ENCODE results near the gene MBP. TPM values are rescaled to one million over a fixed set of nuclear protein-coding genes. Genes with fewer than 3 reads are reported as not detected.

The MBP gene
- total and polyA plus RNA-seq, 3 experiments from 2014 or later: 59.5 to 196 (median 60.0) TPM

GRCh38 chr18:77098538-77099174 lies 33.9 kb downstream of the MBP start:
- peaks cover 85% of the 10 kb centered on the region for H3K4me1 ChIP-seq (ENCODE audit: insufficient read depth, low read length)
- Mint-ChIP-seq H3K4me3 (peak overlapping the region in 6 of 7 donors; percentile 75 to 87 (median 80)), H3K27ac (peak overlapping the region; percentile 93 to 98 (median 96)), H3K36me3 (peaks cover 0 to 76% (median 8%) of the 10 kb centered on the region in 3 donors), H3K9me3 (no peaks in the 10 kb centered on the region), H3K4me1 (peaks cover 84 to 98% (median 98%) of the 10 kb centered on the region in 3 donors), H3K27me3 (no peaks in the 10 kb centered on the region)
- peaks cover 12% of the 10 kb centered on the region for H3K36me3 ChIP-seq (ENCODE audit: insufficient read depth, low read length)
- ChIA-PET POLR2A (interaction anchor here (1.8 kb wide), 1 partner anchor 9 kb away, joined by 4 read pairs; no protein-coding TSS in a partner anchor), CTCF (interaction anchor here (1.4 kb wide), 1 partner anchor 27 kb away, joined by 5 read pairs; no protein-coding TSS in a partner anchor)
- no peak overlapping the region for H3K4me3 ChIP-seq (ENCODE audit: low read length)
- DNase-seq: no peak
- H3K9me3 ChIP-seq (ENCODE audit: low read length): no peaks in the 10 kb centered on the region
- no peaks in the 10 kb centered on the region for H3K27me3 ChIP-seq (ENCODE audit: insufficient read depth, low read length, poor library complexity, severe bottlenecking)
- no peak overlapping the region for H3K27ac ChIP-seq (ENCODE audit: low read depth, low read length)

GRCh38 chr18:77098029-77098428 lies 34.6 kb downstream of the MBP start:
- POLR2A ChIA-PET: no interaction called here

GRCh38 chr18:77096936-77097886 lies 35.4 kb downstream of the MBP start:
- no peak overlapping the region for H3K4me3 ChIP-seq (ENCODE audit: low read length)
- H3K27ac Mint-ChIP-seq: peak overlapping the region; percentile 64 to 94 (median 80)
- no peaks in the 10 kb centered on the region for H3K27me3 ChIP-seq (ENCODE audit: insufficient read depth, low read length, poor library complexity, severe bottlenecking)
- no peaks in the 10 kb centered on the region for H3K9me3 Mint-ChIP-seq
- DNase-seq: no peak
- ChIA-PET POLR2A (interaction anchor here (1.1 kb wide), 1 partner anchor 26 kb away, joined by 6 read pairs; no protein-coding TSS in a partner anchor), CTCF (interaction anchor here (0.6 to 1.5 kb wide), 9 partner anchors 14 to 141 kb away, joined by 3 to 5 read pairs (median 3); no protein-coding TSS in a partner anchor)
- peaks cover 9% of the 10 kb centered on the region for H3K36me3 ChIP-seq (ENCODE audit: insufficient read depth, low read length)
- H3K27me3 Mint-ChIP-seq: no peaks in the 10 kb centered on the region
- H3K36me3 Mint-ChIP-seq: peaks cover 0 to 80% (median 11%) of the 10 kb centered on the region in 3 donors
- H3K4me1 ChIP-seq (ENCODE audit: insufficient read depth, low read length): peaks cover 77% of the 10 kb centered on the region
- H3K27ac ChIP-seq (ENCODE audit: low read depth, low read length): no peak overlapping the region
- H3K9me3 ChIP-seq (ENCODE audit: low read length): no peaks in the 10 kb centered on the region
- H3K4me3 Mint-ChIP-seq: peak overlapping the region in 5 of 7 donors; percentile 28 to 62 (median 52)
- peaks cover 84 to 98% (median 96%) of the 10 kb centered on the region in 3 donors for H3K4me1 Mint-ChIP-seq

More at GRCh38 chr18:77098029-77098428, 34.6 kb downstream of the MBP start:
- Mint-ChIP-seq H3K27me3 (no peaks in the 10 kb centered on the region), H3K9me3 (no peaks in the 10 kb centered on the region), H3K4me1 (peaks cover 83 to 98% (median 96%) of the 10 kb centered on the region in 3 donors), H3K27ac (peak overlapping the region; percentile 10 to 98 (median 72)), H3K36me3 (peaks cover 0 to 77% (median 8%) of the 10 kb centered on the region in 3 donors), H3K4me3 (no peak overlapping the region)
- Histone ChIP-seq H3K4me3 (ENCODE audit: low read length) (no peak overlapping the region), H3K4me1 (ENCODE audit: insufficient read depth, low read length) (peaks cover 79% of the 10 kb centered on the region), H3K9me3 (ENCODE audit: low read length) (no peaks in the 10 kb centered on the region), H3K27me3 (ENCODE audit: insufficient read depth, low read length, poor library complexity, severe bottlenecking) (no peaks in the 10 kb centered on the region), H3K36me3 (ENCODE audit: insufficient read depth, low read length) (peaks cover 9% of the 10 kb centered on the region), H3K27ac (ENCODE audit: low read depth, low read length) (no peak overlapping the region)
- CTCF ChIA-PET: interaction anchor here (0.6 to 1.4 kb wide), 5 partner anchors 13 to 142 kb away, joined by 3 to 5 read pairs (median 3); no protein-coding TSS in a partner anchor
- DNase-seq: no peak

GRCh38 chr18:77095391-77096371 lies 36.9 kb downstream of the MBP start:
- Histone ChIP-seq H3K4me3 (ENCODE audit: low read length) (no peak overlapping the region), H3K9me3 (ENCODE audit: low read length) (no peaks in the 10 kb centered on the region), H3K27ac (ENCODE audit: low read depth, low read length) (no peak overlapping the region), H3K27me3 (ENCODE audit: insufficient read depth, low read length, poor library complexity, severe bottlenecking) (no peaks in the 10 kb centered on the region), H3K4me1 (ENCODE audit: insufficient read depth, low read length) (peaks cover 72% of the 10 kb centered on the region), H3K36me3 (ENCODE audit: insufficient read depth, low read length) (peaks cover 4% of the 10 kb centered on the region)
- Mint-ChIP-seq H3K27ac (peak overlapping the region in 7 of 8 donors; percentile 57 to 88 (median 80)), H3K27me3 (no peaks in the 10 kb centered on the region), H3K36me3 (peaks cover 0 to 82% (median 13%) of the 10 kb centered on the region in 3 donors), H3K9me3 (no peaks in the 10 kb centered on the region), H3K4me1 (peaks cover 80 to 98% (median 96%) of the 10 kb centered on the region in 3 donors), H3K4me3 (peak overlapping the region in 5 of 7 donors; percentile 15 to 70 (median 49))
- ChIA-PET CTCF (interaction anchor here (1.0 to 1.5 kb wide), 3 partner anchors 32 to 116 kb away, joined by 3 read pairs; no protein-coding TSS in a partner anchor), POLR2A (no interaction called here)
- DNase-seq: no peak

- Histone ChIP-seq H3K27ac (ENCODE audit: low read depth, low read length) (no peak overlapping the region), H3K4me1 (ENCODE audit: insufficient read depth, low read length) (peaks cover 63% of the 10 kb centered on the region), H3K27me3 (ENCODE audit: insufficient read depth, low read length, poor library complexity, severe bottlenecking) (no peaks in the 10 kb centered on the region), H3K36me3 (ENCODE audit: insufficient read depth, low read length) (peaks cover 15% of the 10 kb centered on the region), H3K4me3 (ENCODE audit: low read length) (no peak overlapping the region), H3K9me3 (ENCODE audit: low read length) (no peaks in the 10 kb centered on the region)
- H3K4me3 Mint-ChIP-seq: peak overlapping the region in 2 of 7 donors; percentile 20 to 44
- CTCF ChIA-PET: interaction anchor here (1.5 kb wide), 1 partner anchor 24 kb away, joined by 3 read pairs; no protein-coding TSS in a partner anchor
- no peak for DNase-seq
- POLR2A ChIA-PET: no interaction called here
- peaks cover 79 to 98% (median 96%) of the 10 kb centered on the region in 3 donors for H3K4me1 Mint-ChIP-seq
- H3K27me3 Mint-ChIP-seq: no peaks in the 10 kb centered on the region
- H3K9me3 Mint-ChIP-seq: no peaks in the 10 kb centered on the region
- H3K27ac Mint-ChIP-seq: peak overlapping the region in 6 of 8 donors; percentile 38 to 89 (median 74)
- H3K36me3 Mint-ChIP-seq: peaks cover 0 to 86% (median 19%) of the 10 kb centered on the region in 3 donors
These were observed 39.0 kb downstream of the MBP start for GRCh38 chr18:77093586-77093985.

- H3K9me3 ChIP-seq (ENCODE audit: low read length): no peaks in the 10 kb centered on the region
- no peak overlapping the region for H3K27ac ChIP-seq (ENCODE audit: low read depth, low read length)
- no peak overlapping the region for H3K4me3 ChIP-seq (ENCODE audit: low read length)
- DNase-seq: no peak
- no peaks in the 10 kb centered on the region for H3K9me3 Mint-ChIP-seq
- no peaks in the 10 kb centered on the region for H3K27me3 ChIP-seq (ENCODE audit: insufficient read depth, low read length, poor library complexity, severe bottlenecking)
- peaks cover 16% of the 10 kb centered on the region for H3K36me3 ChIP-seq (ENCODE audit: insufficient read depth, low read length)
- H3K4me3 Mint-ChIP-seq: no peak overlapping the region
- CTCF ChIA-PET: interaction anchor here (1.3 to 1.5 kb wide), 2 partner anchors 24 to 26 kb away, joined by 3 read pairs; no protein-coding TSS in a partner anchor
- H3K36me3 Mint-ChIP-seq: peaks cover 0 to 87% (median 19%) of the 10 kb centered on the region in 3 donors
- H3K27ac Mint-ChIP-seq: peak overlapping the region in 4 of 8 donors; percentile 66 to 79 (median 76)
- peaks cover 57% of the 10 kb centered on the region for H3K4me1 ChIP-seq (ENCODE audit: insufficient read depth, low read length)
- H3K4me1 Mint-ChIP-seq: peaks cover 76 to 96% (median 94%) of the 10 kb centered on the region in 3 donors
- no peaks in the 10 kb centered on the region for H3K27me3 Mint-ChIP-seq
- POLR2A ChIA-PET: interaction anchor here (0.5 to 1.2 kb wide), 2 partner anchors 11 to 18 kb away, joined by 3 read pairs; no protein-coding TSS in a partner anchor
These were observed 39.5 kb downstream of the MBP start for GRCh38 chr18:77093067-77093430.

All from CD8-positive, alpha-beta memory T cell (primary cell).